Cerebellar cortex (tissue), 1 donor: ENCODE results near the gene NOTCH4.

Experiments used
- DNase-seq: peaks from one replicate; pipeline ENCODE4 v3.0.0-alpha.2; 2015; ENCODE audit warnings: low spot score

Gene NOTCH4

GRCh38 chr6:32163559-32164258 is 60.2 kb downstream of the NOTCH4 start:
- DNase-seq: no peak

- DNase-seq: no peak
Observed at GRCh38 chr6:32158052-32158451, 65.8 kb downstream of the NOTCH4 start.

- DNase-seq: no peak
Observed at GRCh38 chr6:32156891-32157290, 67.0 kb downstream of the NOTCH4 start.

GRCh38 chr6:32154514-32155161 is 69.2 kb downstream of the NOTCH4 start:
- peak; percentile 68 for DNase-seq

- DNase-seq: peak; percentile 96
Observed at GRCh38 chr6:32153564-32154513, 70.0 kb downstream of the NOTCH4 start, which contains the start of gene PPT2. PPT2 (plus strand) TSS chr6:32154141; CDS start chr6:32154595, 454 bp downstream.

GRCh38 chr6:32152769-32153563 is 70.9 kb downstream of the NOTCH4 start:
- DNase-seq: peak; percentile 74

GRCh38 chr6:32151863-32152768 is 71.8 kb downstream of the NOTCH4 start, which contains the start of gene PRRT1:
PRRT1 (minus strand) TSS chr6:32151939; CDS start chr6:32151827, 112 bp downstream.
- peak; percentile 56 for DNase-seq

- DNase-seq: peak; percentile 94
Observed at GRCh38 chr6:32151181-32151862, 72.5 kb downstream of the NOTCH4 start.

- no peak for DNase-seq
Observed at GRCh38 chr6:32149932-32150870, 73.7 kb downstream of the NOTCH4 start.

GRCh38 chr6:32149092-32149755 is 74.6 kb downstream of the NOTCH4 start:
- DNase-seq: no peak

GRCh38 chr6:32148289-32149091 is 75.4 kb downstream of the NOTCH4 start:
- no peak for DNase-seq

GRCh38 chr6:32147401-32148132 is 76.3 kb downstream of the NOTCH4 start:
- no peak for DNase-seq

- DNase-seq: no peak
Observed at GRCh38 chr6:32146687-32147086, 77.2 kb downstream of the NOTCH4 start.

- no peak for DNase-seq
Observed at GRCh38 chr6:32146287-32146686, 77.6 kb downstream of the NOTCH4 start.
